Gastroesophageal sphincter (tissue), 3 donors: ENCODE results near the gene COL4A3.

Source experiments
- CTCF ChIP-seq, 4 experiments: fragments of 200-600 bp in 2 of 4; fragments of 450-650 bp in 2 of 4; sonication (generic) in 1 of 4; IDR thresholded peaks; one replicate each; pipeline ENCODE4 v1.5.1; 2017 to 2019; ENCODE audit warnings: antibody characterized with exemption in 4 of 4, mild to moderate bottlenecking in 2 of 4, moderate library complexity in 2 of 4
- EP300 ChIP-seq: sonication (generic); formaldehyde crosslinking; IDR thresholded peaks from one replicate; pipeline ENCODE4 v1.6.1; 2017; ENCODE audit warnings: antibody characterized with exemption, mild to moderate bottlenecking
- POLR2A ChIP-seq, 2 donors: fragments of 450-650 bp; IDR thresholded peaks; one replicate each; pipeline ENCODE4 v1.6.1; 2017; ENCODE audit warnings: antibody characterized with exemption in 2 of 2, mild to moderate bottlenecking in 2 of 2, moderate library complexity in 1 of 2
- POLR2AphosphoS5 ChIP-seq: sonication (generic); formaldehyde crosslinking; IDR thresholded peaks from one replicate; pipeline ENCODE4 v1.6.1; 2017; ENCODE audit warnings: antibody characterized with exemption

- TF ChIP-seq EP300 = no peak
- no peak for TF ChIP-seq POLR2AphosphoS5
- TF ChIP-seq CTCF (IDR thresholded peaks at IDR 0.05) = no peak
- no peak for TF ChIP-seq POLR2A (IDR thresholded peaks at IDR 0.05)
These were observed 63.7 kb downstream of the COL4A3 start for GRCh38 chr2:227228061-227228667.
